GM19043 (cell line): ENCODE results near the gene GAB2.

ENCODE experiments used
- ATAC-seq: cut with Tn5 transposase; IDR thresholded peaks from one replicate; pipeline ENCODE4 v1.9.1; 2021; ENCODE audit warnings: low read depth; ENCODE audit not compliant: unreplicated experiment

Gene GAB2

DNA sequence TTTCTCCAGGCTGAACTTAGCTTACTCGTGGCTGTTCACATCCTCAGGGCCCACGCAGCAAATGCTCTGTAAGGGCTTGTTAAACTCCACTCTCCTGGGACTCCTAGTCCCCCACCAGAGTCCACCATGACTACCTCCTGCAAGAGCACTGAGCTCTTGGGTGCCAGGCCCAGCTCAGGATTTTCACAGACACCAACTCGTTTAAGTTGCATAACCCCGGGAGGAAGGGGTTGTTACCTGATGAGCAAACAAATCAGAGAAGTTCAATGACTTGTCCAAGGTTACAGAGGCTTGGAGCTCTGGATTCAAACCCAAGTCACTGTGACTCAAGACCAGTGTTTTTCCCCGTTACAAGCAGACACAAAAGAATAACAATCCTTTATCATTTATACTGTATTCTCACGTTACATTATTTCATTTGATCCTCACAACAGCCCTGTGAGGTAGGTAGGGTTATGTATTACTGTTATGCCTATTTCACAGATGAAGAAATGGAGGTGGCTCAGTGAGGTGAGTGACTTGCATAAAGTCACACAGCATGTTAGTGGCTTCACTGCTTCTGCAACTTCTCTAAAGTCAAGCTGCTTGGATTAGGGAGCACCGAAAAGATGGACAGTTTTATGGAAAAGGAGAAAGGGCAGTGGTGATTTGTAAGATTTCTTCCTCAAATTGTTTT, 246.6 kb downstream of the GAB2 start:
- ATAC-seq = no peak

DNA sequence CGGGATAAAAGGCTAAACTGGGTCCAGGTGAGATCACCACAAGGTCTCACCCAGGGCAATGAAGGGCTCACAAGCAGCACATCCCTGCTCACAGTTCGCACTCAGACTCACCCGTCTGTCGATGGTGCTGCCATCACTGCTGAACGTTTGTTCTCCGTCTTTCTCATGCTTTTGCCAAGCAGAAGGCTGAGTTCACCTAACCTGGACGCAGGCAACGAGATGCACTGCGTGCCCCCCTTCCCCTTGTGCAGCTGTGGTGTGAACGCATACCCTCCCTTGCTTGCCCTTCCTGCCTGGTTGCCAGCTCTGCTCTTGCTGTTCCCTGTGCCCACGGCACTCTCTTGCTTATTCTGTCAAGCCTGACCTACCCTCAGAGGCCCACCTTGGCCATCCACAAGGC, 247.2 kb downstream of the GAB2 start:
- no peak for ATAC-seq

DNA sequence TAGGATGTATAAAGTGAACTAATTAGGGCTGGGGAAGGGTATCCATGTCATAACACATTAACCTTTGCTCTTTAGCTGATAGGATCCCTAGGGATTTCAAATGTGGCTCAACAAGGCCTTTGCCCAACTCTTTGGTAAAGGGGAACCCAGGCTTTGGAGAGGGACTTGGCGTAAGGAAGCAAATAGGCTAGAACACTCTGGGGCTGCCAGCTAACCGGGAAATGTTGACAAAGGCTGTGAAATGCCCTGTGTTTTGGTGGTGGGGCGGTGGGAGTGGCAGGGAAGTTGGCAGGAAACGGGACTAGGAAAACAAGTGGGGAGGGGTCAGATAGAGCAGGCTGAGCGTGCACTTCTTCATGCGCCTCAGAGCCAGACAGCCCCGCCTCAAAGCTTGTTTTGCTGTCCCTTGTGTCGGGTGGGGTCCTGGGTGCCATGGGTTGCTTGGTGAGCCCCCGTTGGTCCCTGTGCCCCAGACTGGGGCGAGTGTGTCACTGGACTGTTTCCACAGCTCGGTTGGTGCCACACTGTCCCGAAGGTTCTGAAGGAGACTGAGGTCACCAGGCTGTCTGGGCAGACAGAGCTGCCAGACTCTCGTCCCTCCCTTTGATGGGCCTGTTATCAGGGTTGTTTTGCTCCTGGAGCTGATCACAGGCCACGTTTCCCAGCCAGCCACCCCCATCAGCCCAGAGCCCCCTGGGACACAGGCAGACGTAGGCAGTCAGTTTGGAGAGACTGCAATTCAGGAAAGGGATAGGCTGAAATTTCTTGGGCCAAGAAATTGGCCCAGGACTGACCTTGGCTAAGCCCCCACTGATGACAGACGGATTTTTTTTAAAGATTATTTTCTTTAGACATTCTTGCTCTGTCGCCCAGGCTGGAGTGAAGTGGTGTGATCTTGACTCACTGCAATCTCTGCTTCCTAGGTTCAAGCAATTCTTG, 248.8 kb downstream of the GAB2 start:
- ATAC-seq = no peak

DNA sequence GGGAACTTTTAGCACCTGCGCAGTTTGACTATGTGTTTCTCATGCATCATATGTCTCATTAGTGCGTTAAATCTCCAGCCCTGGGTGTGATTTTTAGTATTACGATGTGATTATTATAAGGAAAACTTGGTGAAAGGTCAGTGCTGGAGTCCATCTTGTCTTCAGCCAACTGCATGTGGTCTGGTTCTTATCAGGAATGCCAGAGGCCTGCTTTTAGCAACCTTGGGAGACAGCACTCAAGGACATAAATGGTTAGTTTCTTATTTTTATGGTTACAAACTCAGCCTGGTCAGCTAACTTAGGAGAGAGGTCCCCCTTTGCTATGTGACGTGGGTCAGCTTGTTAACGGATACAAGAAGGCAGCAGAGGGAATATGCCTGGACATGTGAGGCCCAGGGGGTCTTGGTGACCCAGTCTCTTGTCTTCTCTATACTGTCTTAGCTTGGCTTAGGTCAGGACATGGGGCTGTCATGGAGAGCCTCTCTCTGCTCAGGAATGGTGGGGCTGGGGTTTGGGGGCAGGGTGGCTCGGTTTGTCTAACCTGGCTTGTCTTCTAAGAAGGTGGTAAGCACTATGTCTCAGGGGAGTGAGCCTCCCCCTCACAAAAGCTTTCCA, 250.7 kb downstream of the GAB2 start:
- ATAC-seq = no peak
